Small intestine (tissue), 7 donors: Measurements from ENCODE around the gene TRPC1. TPM values are rescaled to one million over a fixed set of nuclear protein-coding genes. Genes with fewer than 3 reads are reported as not detected.

Experiments used
- DNase-seq, 2 donors: peaks; one replicate each; pipeline versions ENCODE4 v3.0.0 to v3.0.0-alpha.2; 2013
- FAIRE-seq: peaks from 2 replicates; lab custom pipeline; 2012; peaks lifted over from hg19 to GRCh38; lab: Jason Lieb, UNC
- H3K27ac ChIP-seq, 3 donors: one replicate each; pipeline ENCODE4 v1.5.1; 2013; ENCODE audit warnings: low read length in 2 of 3, mild to moderate bottlenecking in 2 of 3, control low read depth in 1 of 3, inconsistent platforms in 1 of 3, low read depth in 1 of 3, moderate library complexity in 1 of 3
- H3K27me3 ChIP-seq, 3 donors: one replicate each; pipeline ENCODE4 v1.6.1; 2013; ENCODE audit warnings: low read length in 3 of 3, inconsistent platforms in 1 of 3; ENCODE audit not compliant: control insufficient read depth in 3 of 3, insufficient read depth in 3 of 3
- H3K36me3 ChIP-seq, 3 donors: one replicate each; pipeline ENCODE4 v1.6.1; 2013; ENCODE audit warnings: low read length in 3 of 3, inconsistent platforms in 1 of 3, low read depth in 1 of 3, mild to moderate bottlenecking in 1 of 3, moderate library complexity in 1 of 3; ENCODE audit not compliant: control insufficient read depth in 3 of 3, insufficient read depth in 2 of 3
- H3K4me1 ChIP-seq, 3 donors: one replicate each; pipeline ENCODE4 v1.6.1; 2013; ENCODE audit warnings: low read length in 2 of 3, inconsistent platforms in 1 of 3, low read depth in 1 of 3, mild to moderate bottlenecking in 1 of 3, moderate library complexity in 1 of 3; ENCODE audit not compliant: control insufficient read depth in 3 of 3, insufficient read depth in 2 of 3
- H3K4me3 ChIP-seq, 3 donors: one replicate each; pipeline ENCODE4 v1.5.1; 2013; ENCODE audit warnings: low read length in 3 of 3, control low read depth in 1 of 3, inconsistent platforms in 1 of 3, low read depth in 1 of 3, mild to moderate bottlenecking in 1 of 3, moderate library complexity in 1 of 3
- H3K9me3 ChIP-seq, 2 donors: one replicate each; pipeline ENCODE4 v1.6.1; 2013; ENCODE audit warnings: low read depth in 1 of 2, low read length in 1 of 2; ENCODE audit not compliant: control insufficient read depth in 2 of 2, insufficient read depth in 1 of 2
- WGBS, 3 donors: extraction: QIAGEN DNeasy Blood & Tissue Kit; methylation state at CpG; one replicate each; pipeline ENCODE4 v1.1.7; 2013; 5-methylcytosine and 5-hydroxymethylcytosine counted together
- polyA plus RNA-seq, 4 donors: library from polyadenylated mRNA; stranded (reverse) in 3 of 4; unstranded in 1 of 4; fragments of 200-250 nt in 3 of 4; fragments of 120-200 nt in 1 of 4; gene quantifications; one replicate each; pipeline versions ENCODE4 v1.2.1 to v1.2.3, GENCODE V29; 2013
- donor health status: healthy with polysubstance abuse.
- donor health status: control.
- donor health status: control.
- donor health status: Bipolar disorder and iron deficiency.
- donor health status: healthy.

The TRPC1 gene
- polyA plus RNA-seq, 4 donors: 0.22 to 4.1 (median 1.1) TPM

- Histone ChIP-seq H3K27me3 (peaks cover 0 to 4% (median 0%) of the 10 kb centered on the region in 3 donors), H3K4me1 (no peaks in the 10 kb centered on the region), H3K36me3 (no peaks in the 10 kb centered on the region), H3K4me3 (no peak overlapping the region), H3K27ac (no peak overlapping the region), H3K9me3 (peaks cover 0 to 3% of the 10 kb centered on the region in 2 donors)
- FAIRE-seq (no peak), DNase-seq (no peak)
Observed at GRCh38 chr3:142777927-142778326, 54.1 kb downstream of the TRPC1 start.

- DNase-seq: no peak
- no peak for FAIRE-seq
Observed at GRCh38 chr3:142778541-142778940, 54.7 kb downstream of the TRPC1 start.

GRCh38 chr3:142779591-142779990 is 55.8 kb downstream of the TRPC1 start:
- no peak for FAIRE-seq
- Histone ChIP-seq H3K9me3 (peaks cover 0 to 3% of the 10 kb centered on the region in 2 donors), H3K36me3 (no peaks in the 10 kb centered on the region), H3K27me3 (peaks cover 0 to 4% (median 0%) of the 10 kb centered on the region in 3 donors), H3K4me1 (no peaks in the 10 kb centered on the region), H3K4me3 (no peak overlapping the region), H3K27ac (no peak overlapping the region)
- DNase-seq: no peak

More at GRCh38 chr3:142778541-142778940, 54.7 kb downstream of the TRPC1 start:
- Histone ChIP-seq H3K27ac (no peak overlapping the region), H3K4me3 (no peak overlapping the region), H3K36me3 (no peaks in the 10 kb centered on the region), H3K27me3 (peaks cover 0 to 4% (median 0%) of the 10 kb centered on the region in 3 donors), H3K9me3 (peaks cover 0 to 3% of the 10 kb centered on the region in 2 donors), H3K4me1 (no peaks in the 10 kb centered on the region)
- WGBS, 3 donors: 83 to 90% (median 90%) methylated on average over 2 of the region's 2 CpGs

- 82 to 96% (median 90%) methylated on average over 2 of the region's 2 CpGs for WGBS, 3 donors
- Histone ChIP-seq H3K36me3 (no peaks in the 10 kb centered on the region), H3K9me3 (peaks cover 0 to 3% of the 10 kb centered on the region in 2 donors), H3K4me3 (no peak overlapping the region), H3K4me1 (peaks cover 0 to under 1% (median 0%) of the 10 kb centered on the region in 3 donors), H3K27ac (no peak overlapping the region), H3K27me3 (peaks cover 0 to 4% (median 0%) of the 10 kb centered on the region in 3 donors)
- FAIRE-seq (no peak), DNase-seq (no peak)
Observed at GRCh38 chr3:142782616-142783015, 58.8 kb downstream of the TRPC1 start.

- H3K9me3 ChIP-seq: peaks cover 0 to 3% of the 10 kb centered on the region in 2 donors
- H3K4me1 ChIP-seq: peaks cover 0 to 4% (median 3%) of the 10 kb centered on the region in 3 donors
- DNase-seq (no peak), FAIRE-seq (no peak)
- no peak overlapping the region for H3K4me3 ChIP-seq
- H3K27me3 ChIP-seq: peaks cover 0 to 4% (median 0%) of the 10 kb centered on the region in 3 donors
- WGBS, 3 donors: 58 to 91% (median 63%) methylated on average over 1 of the region's 1 CpG
- no peaks in the 10 kb centered on the region for H3K36me3 ChIP-seq
- H3K27ac ChIP-seq: no peak overlapping the region
Observed at GRCh38 chr3:142784228-142784627, 60.4 kb downstream of the TRPC1 start.

GRCh38 chr3:142785996-142786395 is 62.2 kb downstream of the TRPC1 start:
- peak; percentile 40 to 55 for DNase-seq
- H3K36me3 ChIP-seq: no peaks in the 10 kb centered on the region
- no peak overlapping the region for H3K27ac ChIP-seq
- H3K9me3 ChIP-seq: peaks cover 0 to 3% of the 10 kb centered on the region in 2 donors
- peaks cover 0 to 4% (median 0%) of the 10 kb centered on the region in 3 donors for H3K27me3 ChIP-seq
- WGBS, 3 donors: 12 to 68% (median 40%) methylated on average over 4 of the region's 4 CpGs
- no peak overlapping the region for H3K4me3 ChIP-seq
- H3K4me1 ChIP-seq: peaks cover 0 to 7% (median 5%) of the 10 kb centered on the region in 3 donors
- peak; percentile 94 for FAIRE-seq

GRCh38 chr3:142787719-142788118 is 63.9 kb downstream of the TRPC1 start:
- FAIRE-seq: no peak

GRCh38 chr3:142794508-142794907 is 70.7 kb downstream of the TRPC1 start:
- no peak overlapping the region for H3K27ac ChIP-seq
- WGBS, 3 donors: 83 to 95% (median 90%) methylated on average over 4 of the region's 4 CpGs
- no peak for FAIRE-seq
- H3K27me3 ChIP-seq: no peaks in the 10 kb centered on the region
- H3K9me3 ChIP-seq: no peaks in the 10 kb centered on the region
- peaks cover 0 to 3% (median 2%) of the 10 kb centered on the region in 3 donors for H3K4me1 ChIP-seq
- H3K4me3 ChIP-seq: no peak overlapping the region
- DNase-seq: no peak
- H3K36me3 ChIP-seq: no peaks in the 10 kb centered on the region

More at GRCh38 chr3:142787719-142788118, 63.9 kb downstream of the TRPC1 start:
- Histone ChIP-seq H3K36me3 (no peaks in the 10 kb centered on the region), H3K9me3 (peaks cover 0 to under 1% of the 10 kb centered on the region in 2 donors), H3K27me3 (peaks cover 0 to 2% (median 0%) of the 10 kb centered on the region in 3 donors), H3K4me1 (peaks cover 0 to 7% (median 5%) of the 10 kb centered on the region in 3 donors), H3K4me3 (no peak overlapping the region), H3K27ac (no peak overlapping the region)
- WGBS, 3 donors: 12 to 22% (median 20%) methylated on average over 1 of the region's 1 CpG
- DNase-seq: peak in 1 of 2 donors; percentile 15

GRCh38 chr3:142795332-142795731 is 71.5 kb downstream of the TRPC1 start:
- H3K36me3 ChIP-seq: no peaks in the 10 kb centered on the region
- DNase-seq: no peak
- WGBS, 3 donors: 83 to 86% (median 85%) methylated on average over 1 of the region's 1 CpG

More at GRCh38 chr3:142795332-142795731, 71.5 kb downstream of the TRPC1 start:
- peaks cover 0 to 2% (median 0%) of the 10 kb centered on the region in 3 donors for H3K4me1 ChIP-seq
- H3K4me3 ChIP-seq: no peak overlapping the region
- H3K9me3 ChIP-seq: no peaks in the 10 kb centered on the region
- H3K27ac ChIP-seq: no peak overlapping the region
- no peak for FAIRE-seq
- no peaks in the 10 kb centered on the region for H3K27me3 ChIP-seq
